Astrocyte of the spinal cord (primary cell): ENCODE data around the gene GRK7.
"Not testable (repeated sequence)": the region's sequence is repeated elsewhere in the genome, so short reads cannot be mapped to it uniquely, and the experiment has no call there.

Experiments
- DNase-seq: peaks from one replicate; pipeline ENCODE4 v3.0.0; 2011; ENCODE audit warnings: low read depth, low spot score
- H3K4me3 ChIP-seq: 2 replicates; pipeline ENCODE4 v1.5.1; 2011; ENCODE audit warnings: low read depth, mild to moderate bottlenecking, low read length, moderate library complexity
- in situ Hi-C: cut with HindIII; loops from 2 replicates; pipeline ENCODE4 v1.10.0; 2017; ENCODE audit warnings: low sequenced_read_pairs
- TF ChIP-seq, protein P1 (sequence below): IDR thresholded peaks from 2 replicates; pipeline ENCODE4 v1.5.1; 2012; ENCODE audit warnings: low read depth, mild to moderate bottlenecking, low read length, inconsistent platforms

Gene GRK7

DNA sequence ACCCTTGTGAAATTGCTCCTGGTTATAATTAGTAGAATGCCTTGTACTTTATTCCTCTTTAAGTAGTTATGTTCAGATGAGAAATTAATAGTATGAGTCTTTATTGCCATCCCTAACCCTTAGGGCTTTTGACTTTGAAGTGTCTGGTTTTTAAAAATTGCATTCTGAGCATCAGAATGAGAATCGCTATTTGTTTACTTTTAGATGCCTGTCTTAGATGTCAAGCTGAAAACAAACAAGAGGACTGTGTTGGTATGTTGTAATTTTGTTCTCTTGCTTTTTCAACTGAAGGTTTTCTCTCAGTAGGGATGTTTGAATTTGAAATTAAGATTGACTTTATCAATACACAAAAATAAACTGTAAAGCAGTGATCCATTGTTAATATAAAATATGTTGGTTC lies 19.9 kb upstream of the GRK7 start:
- H3K4me3 ChIP-seq = no peak overlapping the region
- TF ChIP-seq, protein P1, sequence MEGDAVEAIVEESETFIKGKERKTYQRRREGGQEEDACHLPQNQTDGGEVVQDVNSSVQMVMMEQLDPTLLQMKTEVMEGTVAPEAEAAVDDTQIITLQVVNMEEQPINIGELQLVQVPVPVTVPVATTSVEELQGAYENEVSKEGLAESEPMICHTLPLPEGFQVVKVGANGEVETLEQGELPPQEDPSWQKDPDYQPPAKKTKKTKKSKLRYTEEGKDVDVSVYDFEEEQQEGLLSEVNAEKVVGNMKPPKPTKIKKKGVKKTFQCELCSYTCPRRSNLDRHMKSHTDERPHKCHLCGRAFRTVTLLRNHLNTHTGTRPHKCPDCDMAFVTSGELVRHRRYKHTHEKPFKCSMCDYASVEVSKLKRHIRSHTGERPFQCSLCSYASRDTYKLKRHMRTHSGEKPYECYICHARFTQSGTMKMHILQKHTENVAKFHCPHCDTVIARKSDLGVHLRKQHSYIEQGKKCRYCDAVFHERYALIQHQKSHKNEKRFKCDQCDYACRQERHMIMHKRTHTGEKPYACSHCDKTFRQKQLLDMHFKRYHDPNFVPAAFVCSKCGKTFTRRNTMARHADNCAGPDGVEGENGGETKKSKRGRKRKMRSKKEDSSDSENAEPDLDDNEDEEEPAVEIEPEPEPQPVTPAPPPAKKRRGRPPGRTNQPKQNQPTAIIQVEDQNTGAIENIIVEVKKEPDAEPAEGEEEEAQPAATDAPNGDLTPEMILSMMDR = no peak
- no peak for DNase-seq
- in situ Hi-C loops = no loop called here

DNA sequence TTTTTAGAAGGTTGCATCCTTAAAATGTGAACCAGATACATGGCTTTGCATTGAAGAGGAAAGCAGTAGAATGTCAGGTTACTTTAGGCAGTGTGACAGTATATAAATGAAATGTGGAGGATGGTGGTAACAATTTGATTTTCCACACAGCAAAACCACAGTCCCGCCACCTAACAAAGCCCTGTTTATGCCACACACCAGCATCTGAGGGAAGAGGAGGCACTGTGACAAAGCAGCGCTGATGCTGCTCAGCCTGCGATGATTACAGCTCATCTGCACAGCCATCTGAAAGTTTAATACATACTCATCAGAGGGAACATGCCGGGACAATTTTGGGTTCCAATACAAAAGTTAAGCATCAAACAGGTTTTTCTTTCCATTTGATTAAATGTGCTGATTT lies 16.2 kb upstream of the GRK7 start:
- DNase-seq = no peak
- TF ChIP-seq, protein P1 = no peak
- in situ Hi-C loops = no loop called here
- H3K4me3 ChIP-seq = no peak overlapping the region

DNA sequence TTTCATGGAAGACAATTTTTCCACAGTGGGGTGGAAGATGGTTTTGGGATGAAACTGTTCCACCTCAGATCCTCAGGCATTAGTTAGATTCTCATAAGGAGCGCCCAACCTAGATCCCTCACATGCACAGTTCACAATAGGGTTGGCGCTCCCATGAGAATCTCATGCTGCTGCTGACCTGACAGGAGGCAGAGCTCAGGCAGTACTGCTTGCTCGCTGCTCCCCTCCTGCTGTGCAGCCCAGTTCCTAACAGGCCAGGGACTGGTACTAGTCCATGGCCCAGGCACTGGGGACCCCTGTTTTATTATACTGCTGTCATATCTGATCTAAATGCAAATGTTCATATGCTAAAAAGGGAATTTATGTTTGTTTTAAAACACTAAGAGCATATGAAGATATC lies 9.8 kb upstream of the GRK7 start:
- in situ Hi-C loops = no loop called here
- DNase-seq = no peak

DNA sequence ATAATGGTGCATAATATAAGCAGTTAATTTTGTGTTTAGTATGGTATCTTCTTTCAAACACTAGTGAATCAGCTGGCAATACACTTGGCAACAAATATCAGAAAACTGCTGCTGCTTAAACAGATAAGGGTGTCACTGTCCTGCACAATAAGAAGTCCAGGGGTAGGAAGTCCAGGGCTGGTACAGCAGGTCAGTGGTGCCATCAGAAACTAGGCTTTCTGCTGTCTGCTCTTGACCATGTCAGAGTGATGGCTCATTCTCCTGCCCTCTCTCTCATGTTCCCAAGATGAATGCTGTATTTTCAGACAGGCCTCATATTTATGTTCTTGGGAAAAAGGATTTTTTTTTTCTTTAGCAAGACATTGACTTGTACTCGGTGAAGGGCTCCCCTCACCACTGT lies 9.2 kb upstream of the GRK7 start:
- TF ChIP-seq, protein P1 = no peak
- no peak overlapping the region for H3K4me3 ChIP-seq
- in situ Hi-C loops = no loop called here
- DNase-seq = no peak

More for the DNA sequence above, 9.8 kb upstream of the GRK7 start:
- TF ChIP-seq, protein P1 = no peak
- H3K4me3 ChIP-seq = no peak overlapping the region

DNA sequence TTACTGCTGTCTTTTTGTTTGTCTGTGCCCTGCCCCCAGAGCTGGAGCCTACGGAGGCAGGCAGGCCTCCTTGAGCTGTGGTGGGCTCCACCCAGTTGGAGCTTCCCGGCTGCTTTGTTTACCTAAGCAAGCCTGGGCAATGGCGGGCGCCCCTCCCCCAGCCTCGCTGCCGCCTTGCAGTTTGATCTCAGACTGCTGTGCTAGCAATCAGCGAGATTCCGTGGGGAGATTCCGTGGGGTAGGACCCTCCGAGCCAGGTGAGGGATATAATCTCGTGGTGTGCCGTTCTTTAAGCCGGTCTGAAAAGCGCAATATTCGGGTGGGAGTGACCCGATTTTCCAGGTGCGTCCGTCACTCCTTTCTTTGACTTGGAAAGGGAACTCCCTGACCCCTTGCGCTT lies 656 bp upstream of the GRK7 start:
- DNase-seq, in situ Hi-C loops, H3K4me3 ChIP-seq: not testable (repeated sequence)

DNA sequence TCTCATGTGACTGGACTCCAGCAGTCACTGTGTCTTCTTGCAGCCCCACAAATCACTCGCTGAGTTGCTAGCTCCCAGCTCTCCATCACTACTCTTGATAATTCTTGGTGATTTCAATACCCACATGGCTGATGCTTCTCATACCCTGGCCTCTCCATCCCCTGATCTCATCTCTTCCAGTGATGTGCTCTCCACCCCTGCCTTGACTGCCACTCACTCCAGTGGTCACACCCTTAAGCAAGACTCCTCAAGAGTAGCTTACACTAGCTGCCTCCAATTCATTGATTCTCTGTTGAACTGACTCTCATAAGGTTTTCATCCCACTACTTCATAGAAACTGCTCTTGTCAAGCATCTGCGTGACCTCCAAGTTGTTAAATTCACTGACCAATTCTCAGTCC lies 837 bp downstream of the GRK7 start:
- DNase-seq = no peak
- in situ Hi-C loops = no loop called here
- no peak overlapping the region for H3K4me3 ChIP-seq
- TF ChIP-seq, protein P1 = no peak

DNA sequence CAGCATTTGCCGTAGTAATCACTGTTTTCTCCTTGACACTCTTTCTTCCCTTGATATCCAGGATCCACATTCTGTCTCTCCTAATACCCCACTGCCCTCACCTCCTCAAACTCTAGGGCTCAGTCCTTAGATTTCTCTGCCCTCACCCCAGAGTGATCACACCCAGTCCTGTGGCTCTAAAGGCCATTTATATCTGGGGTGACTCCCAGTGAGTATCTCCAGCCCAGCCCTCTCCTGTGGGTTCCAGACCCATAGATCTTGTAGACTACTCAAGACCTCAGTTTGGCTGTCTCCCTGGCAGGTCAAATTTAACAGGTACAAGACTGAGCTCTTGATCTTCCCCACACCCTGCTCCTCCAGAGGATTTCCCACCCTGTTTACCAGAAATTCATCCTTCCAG lies 1.3 kb downstream of the GRK7 start:
- DNase-seq = no peak
- TF ChIP-seq, protein P1 = no peak

More for the DNA sequence above, 1.3 kb downstream of the GRK7 start:
- H3K4me3 ChIP-seq = no peak overlapping the region
- in situ Hi-C loops = no loop called here
